HepG2 (cell line): ENCODE results near the gene ETFA. TPM values are rescaled to one million over a fixed set of nuclear protein-coding genes. Genes with fewer than 3 reads are reported as not detected.

Source experiments
- ATF7 ChIP-seq, 2 experiments: fragments of 450-650 bp in 1 of 2; sonication (generic) in 1 of 2; formaldehyde crosslinking in 1 of 2; IDR thresholded peaks; 2 replicates each; pipeline versions ENCODE4 v1.4.0 to v1.6.1; 2016 to 2020; ENCODE audit warnings: antibody characterized with exemption in 1 of 2, mild to moderate bottlenecking in 1 of 2, missing genetic modification reagents in 1 of 2
- MAFK ChIP-seq, 2 experiments: IDR thresholded peaks in 1 of 2; conservative IDR thresholded peaks in 1 of 2; 2 replicates each; pipeline ENCODE4 v1.6.1; 2011; ENCODE audit warnings: improper control_type of control experiment in 2 of 2, low read length in 2 of 2
- MIXL1 ChIP-seq: IDR thresholded peaks from 2 replicates; pipeline ENCODE4 v1.6.1; 2016
- NFE2L2 ChIP-seq: fragments of 150-350 bp; IDR thresholded peaks from 2 replicates; pipeline ENCODE4 v1.6.1; 2014; ENCODE audit warnings: low read length
- PHF8 ChIP-seq: sonication (generic); formaldehyde crosslinking; IDR thresholded peaks from 2 replicates; pipeline ENCODE4 v1.5.0; 2020; ENCODE audit warnings: missing genetic modification reagents
- RCOR2 ChIP-seq: IDR thresholded peaks from 2 replicates; pipeline ENCODE4 v1.6.1; 2016; ENCODE audit warnings: missing biosample characterization, missing genetic modification reagents
- SMARCE1 ChIP-seq: fragments of 450-650 bp; IDR thresholded peaks from 2 replicates; pipeline ENCODE4 v1.6.1; 2017; ENCODE audit warnings: borderline replicate concordance
- SNAPC5 ChIP-seq: sonication (generic); formaldehyde crosslinking; IDR thresholded peaks from 2 replicates; pipeline ENCODE4 v1.8.1; 2023; ENCODE audit warnings: mild to moderate bottlenecking, missing genetic modification reagents, borderline replicate concordance
- SYNCRIP ChIP-seq: fragments of 200-400 bp; formaldehyde crosslinking; IDR thresholded peaks from 2 replicates; pipeline ENCODE4 v1.6.1; 2018; ENCODE audit warnings: mild to moderate bottlenecking, low read depth, low read length; ENCODE audit not compliant: insufficient read depth
- ZNF234 ChIP-seq: sonication (generic); formaldehyde crosslinking; conservative IDR thresholded peaks from 2 replicates; pipeline ENCODE4 v1.5.1; 2020; ENCODE audit warnings: mild to moderate bottlenecking, missing genetic modification reagents
- ZNF407 ChIP-seq: sonication (generic); formaldehyde crosslinking; IDR thresholded peaks from one replicate; pipeline ENCODE4 v1.5.1; 2020; ENCODE audit warnings: mild to moderate bottlenecking, missing genetic modification reagents; ENCODE audit errors: not compliant biosample characterization
- ZNF431 ChIP-seq: sonication (generic); formaldehyde crosslinking; IDR thresholded peaks from 2 replicates; pipeline ENCODE4 v1.9.0; 2022; ENCODE audit warnings: missing genetic modification reagents, low read depth, mild to moderate bottlenecking, borderline replicate concordance
- ZNF44 ChIP-seq: sonication (generic); formaldehyde crosslinking; IDR thresholded peaks from 2 replicates; pipeline ENCODE4 v1.5.1; 2020; ENCODE audit warnings: mild to moderate bottlenecking, missing genetic modification reagents
- ZNF570 ChIP-seq: sonication (generic); formaldehyde crosslinking; IDR thresholded peaks from 2 replicates; pipeline ENCODE4 v1.4.0; 2020; ENCODE audit warnings: mild to moderate bottlenecking, missing genetic modification reagents, borderline replicate concordance
- ZSCAN20 ChIP-seq: sonication (generic); formaldehyde crosslinking; IDR thresholded peaks from 2 replicates; pipeline ENCODE4 v1.4.0; 2020; ENCODE audit warnings: missing genetic modification reagents, mild to moderate bottlenecking, borderline replicate concordance
- polyA plus RNA-seq, 8 experiments: library from polyadenylated mRNA; depleted of rRNA in 3 of 8; stranded (reverse) in 7 of 8; unstranded in 1 of 8; fragments of >200 nt; fragmentation: Illumina TruSeq in 4 of 8; extraction: Trizol in 4 of 8; gene quantifications; 2 replicates each; pipeline versions ENCODE4 v1.2.1 to v1.2.3, GENCODE V29; 2011 to 2016; ENCODE audit warnings: low read depth in 4 of 8, missing spikeins in 1 of 8, mixed read lengths in 1 of 8; ENCODE audit not compliant: insufficient read depth in 1 of 8
- total RNA-seq, 5 experiments: library from RNA; depleted of rRNA; stranded (reverse); fragments of >200 nt; fragmentation: Illumina TruSeq; extraction: Trizol; gene quantifications; 2 replicates each; pipeline ENCODE4 v1.2.3, GENCODE V29; 2016; ENCODE audit warnings: low read depth in 1 of 5
- TF ChIP-seq, protein P1 (sequence below): sonication (generic); formaldehyde crosslinking; IDR thresholded peaks from 2 replicates; pipeline ENCODE4 v1.8.0; 2022; ENCODE audit warnings: missing genetic modification reagents, mild to moderate bottlenecking, inconsistent platforms, borderline replicate concordance
- TF ChIP-seq, protein P2 (sequence below): sonication (generic); formaldehyde crosslinking; IDR thresholded peaks from 2 replicates; pipeline ENCODE4 v1.4.0; 2020; ENCODE audit warnings: missing genetic modification reagents

ETFA gene
- total and polyA plus RNA-seq, 2 of the 13 experiments (the other 11 are each of a cell fraction or from before 2014, with no cell fraction given): 291 to 396 TPM

GRCh38 chr15:76312540-76313174 lies 1.4 kb upstream of the ETFA start (continued):
- TF ChIP-seq ZNF407: no peak
- TF ChIP-seq SYNCRIP: no peak
- TF ChIP-seq MIXL1 (CRISPR knock-in tag): no peak; the same call in 1 of the 2 replicates
- no peak for TF ChIP-seq ZNF570 (CRISPR knock-in tag)
- no peak for TF ChIP-seq ZNF44 (CRISPR knock-in tag)
- TF ChIP-seq ZSCAN20 (CRISPR knock-in tag): no peak
- 0 out of 4 replicates have a peak, but pooled peaks have one; percentile 18 to 26 for TF ChIP-seq MAFK (conservative IDR thresholded peaks at IDR 0.05 in 1 of 2, IDR thresholded peaks at IDR 0.05 in 1 of 2; ENCODE audit: low read length in 2 of 2)
- TF ChIP-seq, protein P1, sequence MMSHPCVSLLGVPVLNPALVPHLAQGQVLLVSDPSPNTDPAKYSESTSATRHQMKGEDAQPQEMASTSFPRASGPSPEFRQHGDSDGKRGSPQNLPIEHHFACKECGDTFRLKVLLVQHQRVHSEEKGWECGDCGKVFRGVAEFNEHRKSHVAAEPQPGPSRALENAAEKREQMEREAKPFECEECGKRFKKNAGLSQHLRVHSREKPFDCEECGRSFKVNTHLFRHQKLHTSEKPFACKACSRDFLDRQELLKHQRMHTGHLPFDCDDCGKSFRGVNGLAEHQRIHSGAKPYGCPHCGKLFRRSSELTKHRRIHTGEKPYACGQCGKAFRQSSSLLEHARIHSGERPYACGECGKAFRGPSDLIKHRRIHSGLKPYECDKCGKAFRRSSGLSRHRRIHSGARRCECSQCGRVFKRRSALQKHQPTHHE: no peak
- no peak for TF ChIP-seq ATF7 (IDR thresholded peaks at IDR 0.05)
- TF ChIP-seq ATF7 (CRISPR knock-in tag; IDR thresholded peaks at IDR 0.05): no peak
- no peak for TF ChIP-seq NFE2L2
- no peak for TF ChIP-seq SNAPC5
- TF ChIP-seq, protein P2, sequence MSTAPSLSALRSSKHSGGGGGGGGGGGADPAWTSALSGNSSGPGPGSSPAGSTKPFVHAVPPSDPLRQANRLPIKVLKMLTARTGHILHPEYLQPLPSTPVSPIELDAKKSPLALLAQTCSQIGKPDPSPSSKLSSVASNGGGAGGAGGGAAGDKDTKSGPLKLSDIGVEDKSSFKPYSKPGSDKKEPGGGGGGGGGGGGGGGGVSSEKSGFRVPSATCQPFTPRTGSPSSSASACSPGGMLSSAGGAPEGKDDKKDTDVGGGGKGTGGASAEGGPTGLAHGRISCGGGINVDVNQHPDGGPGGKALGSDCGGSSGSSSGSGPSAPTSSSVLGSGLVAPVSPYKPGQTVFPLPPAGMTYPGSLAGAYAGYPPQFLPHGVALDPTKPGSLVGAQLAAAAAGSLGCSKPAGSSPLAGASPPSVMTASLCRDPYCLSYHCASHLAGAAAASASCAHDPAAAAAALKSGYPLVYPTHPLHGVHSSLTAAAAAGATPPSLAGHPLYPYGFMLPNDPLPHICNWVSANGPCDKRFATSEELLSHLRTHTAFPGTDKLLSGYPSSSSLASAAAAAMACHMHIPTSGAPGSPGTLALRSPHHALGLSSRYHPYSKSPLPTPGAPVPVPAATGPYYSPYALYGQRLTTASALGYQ: no peak
- no peak for TF ChIP-seq ZNF234 (CRISPR knock-in tag)
- no peak for TF ChIP-seq SMARCE1
- TF ChIP-seq RCOR2 (CRISPR knock-in tag): peak; percentile 22; the same call in 1 of the 2 replicates
- TF ChIP-seq ZNF431 (CRISPR knock-in tag): no peak
- no peak for TF ChIP-seq PHF8 (CRISPR knock-in tag)
